GM18861 (cell line): ENCODE results near the gene SPDYE1.
"Not testable (repeated sequence)": the region's sequence is repeated elsewhere in the genome, so short reads cannot be mapped to it uniquely, and the experiment has no call there.

Source experiments
- ATAC-seq: cut with Tn5 transposase; IDR thresholded peaks from one replicate; pipeline ENCODE4 v1.9.1; 2021; ENCODE audit not compliant: unreplicated experiment

SPDYE1 gene

DNA sequence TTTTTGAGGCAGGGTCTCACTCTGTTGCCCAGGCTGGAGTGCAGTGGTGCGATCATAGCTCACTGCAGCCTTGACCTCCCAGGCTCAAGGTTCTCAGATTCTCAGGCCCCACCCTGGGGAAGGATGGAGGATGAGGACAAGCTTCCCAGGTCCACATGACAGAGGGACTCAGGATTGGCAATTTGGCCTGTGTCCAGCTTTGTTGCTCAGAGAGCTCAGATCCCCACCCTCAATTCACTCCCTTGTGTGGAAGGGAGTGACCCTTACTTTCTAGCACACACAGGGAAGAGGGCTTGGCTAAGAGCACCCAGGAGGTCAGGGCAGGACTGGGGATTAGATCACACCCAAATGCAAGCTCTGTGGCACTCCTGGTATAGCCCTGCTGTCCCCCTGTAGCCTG, 6.9 kb upstream of the SPDYE1 start:
- ATAC-seq = not testable (repeated sequence)

DNA sequence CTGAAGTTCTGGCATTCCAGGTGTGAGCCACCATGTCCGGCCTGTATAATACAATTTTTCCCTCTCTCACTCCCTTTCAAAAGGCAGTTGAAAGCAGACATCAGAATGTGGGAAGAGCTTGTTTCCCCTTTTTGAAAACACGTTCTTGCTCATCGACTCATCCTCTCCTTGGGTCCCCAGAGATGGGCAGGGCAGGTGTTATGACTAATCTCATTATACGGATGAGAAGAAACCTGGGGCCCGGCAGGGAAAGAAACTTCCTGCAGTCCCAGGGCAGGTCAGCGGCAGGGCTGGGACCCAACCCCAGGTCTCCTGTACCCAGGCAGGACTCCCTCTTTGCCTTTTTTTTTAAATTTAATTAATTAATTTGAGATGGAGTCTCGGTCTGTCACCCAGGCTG, 4.8 kb upstream of the SPDYE1 start:
- peak; percentile 94 for ATAC-seq

DNA sequence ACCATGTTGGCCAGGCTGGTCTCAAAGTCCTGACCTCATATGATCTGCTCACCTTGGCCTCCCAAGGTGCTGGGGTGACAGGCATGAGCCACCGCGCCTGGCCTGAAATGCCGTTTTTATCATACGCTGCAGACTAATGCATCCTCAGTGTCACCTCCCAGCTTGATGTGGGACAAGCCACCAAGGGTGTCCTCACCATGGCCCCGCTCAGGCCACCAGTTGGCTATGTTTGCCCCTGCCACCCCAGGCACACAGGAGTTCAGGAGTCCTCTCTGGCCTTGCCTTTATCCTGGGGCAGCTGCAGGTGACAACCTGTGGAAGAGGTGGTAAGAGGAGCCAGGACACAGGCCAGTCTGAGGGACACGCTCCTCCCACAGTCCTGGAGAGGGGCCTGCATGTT, 3.0 kb upstream of the SPDYE1 start:
- not testable (repeated sequence) for ATAC-seq

DNA sequence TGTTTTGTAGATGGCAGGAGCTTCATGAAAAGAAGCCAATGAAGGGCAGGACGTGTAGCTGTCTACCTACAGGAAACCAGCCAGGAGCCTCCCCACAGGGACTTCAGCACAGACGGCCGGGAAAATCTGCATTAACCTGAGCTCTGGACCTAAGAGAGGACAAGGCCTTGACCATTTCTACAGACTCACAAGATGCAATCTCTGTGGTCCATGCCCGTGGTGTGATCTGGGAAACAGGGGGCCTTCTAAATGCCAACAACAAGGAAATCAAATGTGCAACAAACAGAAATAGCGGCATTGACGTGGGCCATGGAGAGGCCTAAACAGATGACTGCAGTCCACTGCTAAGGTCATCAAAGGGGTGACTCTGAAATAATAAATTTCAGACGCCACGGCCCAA, 14.4 kb downstream of the SPDYE1 start:
- ATAC-seq = not testable (repeated sequence)

DNA sequence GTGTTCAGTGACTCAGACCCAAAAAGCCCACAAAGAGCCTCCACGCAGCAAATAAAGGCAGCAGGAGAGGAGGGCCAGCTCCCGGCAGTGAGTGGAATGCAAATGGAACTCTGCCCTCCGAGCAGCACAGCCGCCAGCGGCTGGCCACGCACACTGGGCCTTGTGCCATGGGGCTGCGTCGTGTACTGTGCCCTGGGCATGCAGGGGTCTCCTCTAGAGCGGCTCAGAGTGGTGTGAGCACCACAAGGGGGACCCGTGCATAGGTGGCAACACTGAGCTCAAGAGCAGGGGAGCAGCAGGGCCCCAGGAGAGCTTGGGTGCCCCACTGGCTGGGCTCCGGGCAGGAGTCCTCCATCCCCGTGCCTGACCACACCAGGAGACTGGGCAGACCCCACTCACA, 17.4 kb downstream of the SPDYE1 start:
- not testable (repeated sequence) for ATAC-seq

DNA sequence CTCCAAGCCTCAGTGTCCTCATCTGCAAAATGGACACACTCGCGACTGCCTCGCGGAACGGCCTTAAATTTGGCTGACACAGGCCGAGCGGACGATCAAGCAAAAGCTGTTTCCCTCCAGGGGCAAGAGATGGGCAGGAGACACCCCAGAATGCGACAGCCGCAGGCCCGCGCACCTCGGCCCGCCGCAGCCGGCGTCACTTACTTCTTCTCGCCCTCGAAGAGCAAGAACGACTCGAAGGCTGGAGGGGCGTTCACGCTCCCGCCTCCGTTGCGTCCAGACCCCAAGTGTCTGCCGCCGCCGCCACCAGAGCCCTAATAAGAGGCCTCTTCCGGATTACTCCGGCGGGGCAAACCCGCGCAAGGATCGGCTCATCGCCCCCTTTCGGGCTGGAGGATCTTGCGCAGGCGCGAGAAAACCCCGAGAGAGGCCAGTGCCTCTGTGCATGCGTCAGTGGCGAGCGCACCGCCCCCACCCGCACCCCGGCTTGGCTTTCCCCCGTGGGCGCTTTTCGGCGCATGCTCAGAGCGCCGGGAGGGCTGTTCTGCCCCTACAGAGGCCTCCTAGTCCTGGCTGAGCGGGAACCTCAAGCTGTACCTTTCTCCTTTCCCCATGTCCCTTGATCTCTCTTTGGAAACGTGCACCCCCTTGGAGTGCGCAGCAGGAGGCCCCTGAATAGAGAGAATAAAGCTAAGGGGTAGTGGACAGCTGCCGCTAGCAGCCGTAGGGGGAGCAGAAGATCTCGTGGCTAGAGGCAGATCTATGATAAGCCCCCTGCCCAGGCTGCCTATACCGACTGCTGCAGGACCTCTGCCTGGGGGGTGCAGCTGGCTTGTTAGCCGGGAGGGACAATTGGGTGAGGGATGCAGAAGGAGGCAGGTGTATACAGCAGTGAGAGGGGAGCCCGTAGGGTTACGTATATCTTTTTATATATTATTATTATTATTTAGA, 21.4 kb downstream of the SPDYE1 start:
- peak; percentile 95 for ATAC-seq

DNA sequence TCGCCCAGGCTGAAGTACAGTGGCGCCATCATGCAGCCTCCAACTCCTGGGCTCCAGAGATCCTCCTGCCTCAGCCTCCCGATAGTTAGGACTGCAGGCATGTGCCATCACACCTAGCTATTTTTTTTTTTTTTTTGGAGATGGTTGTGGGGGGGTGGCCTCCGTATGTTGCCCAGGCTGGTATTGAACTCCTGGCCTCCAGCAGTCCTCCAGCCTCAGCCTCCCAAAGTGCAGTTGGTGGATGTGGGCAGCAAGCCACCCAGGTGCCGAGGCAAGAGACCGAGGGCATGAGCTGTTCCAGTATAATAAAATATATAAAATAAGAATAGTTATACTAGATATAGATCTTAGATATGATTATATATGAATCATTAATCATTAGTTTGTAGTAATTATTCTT, 22.1 kb downstream of the SPDYE1 start:
- ATAC-seq = not testable (repeated sequence)

DNA sequence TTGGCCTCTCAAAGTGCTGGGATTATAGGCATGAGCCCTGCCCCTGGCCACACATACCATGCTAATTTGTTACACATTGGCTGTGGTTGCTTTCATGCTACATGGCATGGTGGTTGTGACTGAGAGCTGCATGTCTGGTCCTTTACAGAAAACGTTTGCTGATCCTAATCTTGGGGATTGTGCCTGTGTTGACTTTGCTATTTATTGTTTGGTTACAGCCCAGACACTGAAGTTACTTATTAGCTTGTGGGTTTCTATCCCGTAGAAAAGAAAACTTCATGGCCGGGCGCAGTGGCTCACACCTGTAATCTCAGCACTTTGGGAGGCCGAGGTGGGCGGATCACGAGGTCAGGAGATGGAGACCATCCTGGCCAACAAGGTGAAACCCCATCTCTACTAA, 24.4 kb downstream of the SPDYE1 start:
- not testable (repeated sequence) for ATAC-seq

DNA sequence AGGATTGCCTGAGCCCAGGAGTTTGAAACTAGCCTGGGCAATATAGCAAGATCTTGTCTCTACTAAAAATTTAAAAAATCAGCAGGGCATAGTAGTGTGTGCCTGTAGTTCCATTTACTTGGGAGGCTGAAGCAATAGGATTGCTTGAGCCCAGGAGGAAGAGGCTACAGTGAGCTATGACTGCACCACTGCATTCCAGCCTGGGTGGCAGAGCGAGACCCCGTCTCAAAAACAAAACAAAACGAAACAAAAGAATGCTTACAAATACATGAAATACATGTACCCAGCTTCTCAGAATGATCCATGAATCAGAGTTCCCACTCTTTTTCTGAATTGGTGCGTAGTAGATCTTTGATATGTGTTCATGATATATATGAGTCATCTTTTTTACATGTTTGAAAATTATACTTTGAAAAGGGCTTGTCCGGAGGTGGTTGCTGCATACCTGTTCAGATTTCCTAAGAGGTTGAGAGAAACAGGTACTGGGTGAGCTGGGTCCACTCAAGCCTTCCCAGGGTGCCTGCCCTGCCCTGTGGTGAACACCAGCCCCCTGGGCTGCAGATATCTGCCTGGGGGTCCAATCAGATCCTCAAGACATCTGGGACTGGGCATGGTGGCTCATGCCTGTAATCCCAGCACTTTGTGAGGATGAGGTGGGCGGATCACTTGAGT, 25.2 kb downstream of the SPDYE1 start:
- ATAC-seq = not testable (repeated sequence)

DNA sequence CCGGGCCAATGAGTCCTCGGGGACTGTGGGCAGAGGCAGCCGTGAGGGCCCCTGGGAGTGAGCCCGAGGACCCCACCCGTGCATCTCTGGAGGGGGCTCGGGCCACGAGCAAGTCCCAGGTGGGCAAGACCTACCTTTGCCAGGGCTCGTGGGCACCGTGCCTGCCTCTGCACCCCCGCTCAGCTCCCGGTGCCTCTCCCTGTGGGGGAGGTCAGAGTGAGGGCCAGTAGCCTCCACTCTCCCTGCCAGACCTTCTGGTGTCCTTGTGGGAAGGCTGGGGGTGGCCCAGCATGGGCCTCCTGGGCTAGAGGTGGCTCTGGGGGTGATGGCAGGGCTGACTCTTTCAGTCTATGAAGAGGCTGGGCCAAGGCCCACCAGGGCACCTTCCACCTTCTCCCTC, 31.7 kb downstream of the SPDYE1 start:
- not testable (repeated sequence) for ATAC-seq

DNA sequence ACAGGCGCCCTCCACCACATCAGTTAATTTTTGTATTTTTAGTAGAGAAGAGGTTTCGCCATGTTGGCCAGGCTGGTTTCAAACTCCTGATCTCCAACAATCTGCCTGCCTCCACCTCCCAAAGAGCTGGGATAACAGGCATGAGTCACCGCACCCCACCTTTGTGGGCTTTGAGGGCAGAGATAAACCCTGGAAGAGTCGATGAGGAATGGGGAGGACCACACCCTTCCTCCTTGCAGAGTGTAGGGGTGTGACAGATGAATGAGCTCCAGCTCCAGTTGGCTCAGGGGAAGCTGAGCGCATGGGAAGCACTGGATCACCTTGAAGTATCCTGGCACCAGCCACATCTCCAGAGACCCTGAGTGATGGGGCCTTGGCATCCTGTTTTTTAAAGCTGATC, 32.3 kb downstream of the SPDYE1 start:
- ATAC-seq = not testable (repeated sequence)

DNA sequence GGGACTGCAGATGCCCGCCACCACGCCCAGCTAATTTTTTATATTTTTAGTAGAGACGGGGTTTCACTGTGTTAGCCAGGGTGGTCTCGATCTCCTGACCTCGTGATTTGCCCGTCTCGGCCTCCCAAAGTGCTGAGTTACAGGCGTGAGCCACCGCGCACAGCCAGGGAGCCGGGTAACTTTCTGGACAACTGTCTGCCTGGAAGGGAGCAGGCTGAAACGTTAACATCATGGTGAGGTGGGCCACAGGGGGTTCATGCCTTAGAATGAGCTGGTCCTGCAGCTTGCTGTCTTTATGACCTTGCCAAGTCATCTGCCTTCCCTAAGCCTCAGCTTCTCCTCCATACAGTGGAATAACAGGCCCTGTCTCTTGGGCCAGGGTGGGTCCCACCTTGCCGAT, 33.6 kb downstream of the SPDYE1 start:
- ATAC-seq = not testable (repeated sequence)

DNA sequence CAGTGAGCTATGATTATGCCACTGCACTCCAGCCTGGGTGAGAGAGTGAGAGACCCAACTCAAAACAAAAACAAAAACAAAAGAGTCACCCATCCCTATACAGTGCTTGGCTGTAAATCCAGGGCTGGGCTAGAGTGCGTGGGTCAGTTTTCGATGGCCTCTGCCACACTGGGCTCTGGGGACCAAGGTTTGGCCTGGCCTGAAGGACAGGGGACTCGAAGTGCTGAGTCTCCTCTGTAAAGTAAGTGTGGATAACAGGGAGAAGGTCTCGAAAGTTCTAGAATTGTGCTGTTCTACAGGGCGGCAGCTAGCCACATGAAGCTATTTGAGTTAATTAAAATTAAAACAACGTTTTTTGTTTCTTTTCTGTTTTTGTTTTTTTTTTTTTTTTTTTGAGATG, 34.3 kb downstream of the SPDYE1 start:
- ATAC-seq = not testable (repeated sequence)

DNA sequence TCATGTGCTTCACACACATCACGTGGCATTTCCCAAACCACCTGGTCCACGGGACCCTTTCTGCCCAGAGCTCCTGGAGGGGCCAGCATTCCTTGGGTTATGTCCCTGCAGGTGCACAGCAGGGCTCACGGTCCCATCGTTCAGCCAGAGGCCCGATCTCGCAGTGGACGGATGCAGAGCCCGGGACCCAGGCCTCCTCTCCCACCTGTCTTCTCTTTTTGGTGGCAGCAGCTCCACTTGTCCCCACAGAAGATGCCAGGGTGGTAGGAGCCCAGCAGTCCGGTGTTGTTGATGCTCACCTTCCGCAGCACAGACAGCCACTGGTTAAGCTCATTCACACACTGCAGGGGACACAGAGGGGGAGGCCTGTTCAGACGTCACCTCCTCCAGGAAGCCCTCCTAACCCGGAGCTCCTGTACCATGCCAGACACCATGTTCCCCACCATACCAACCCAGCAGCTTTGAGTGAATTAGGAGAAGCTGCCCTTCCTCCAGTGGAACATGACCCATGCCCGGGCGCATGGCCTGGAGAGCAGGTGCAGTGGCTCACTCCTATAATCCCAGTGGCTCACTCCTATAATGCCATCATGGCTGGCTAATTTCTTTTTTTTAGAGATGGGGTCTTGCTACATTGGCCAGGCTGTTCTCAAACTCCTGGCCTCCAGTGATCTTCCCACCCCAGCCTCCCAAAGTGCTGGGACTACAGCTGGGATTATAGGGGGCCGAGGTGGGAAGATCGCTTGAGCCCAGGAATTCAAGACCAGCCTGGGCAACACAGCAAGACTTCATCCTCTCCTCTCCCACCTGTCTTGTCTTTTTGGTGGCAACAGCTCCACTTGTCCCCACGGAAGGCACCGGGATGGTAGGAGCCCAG, 36.5 kb downstream of the SPDYE1 start:
- not testable (repeated sequence) for ATAC-seq

DNA sequence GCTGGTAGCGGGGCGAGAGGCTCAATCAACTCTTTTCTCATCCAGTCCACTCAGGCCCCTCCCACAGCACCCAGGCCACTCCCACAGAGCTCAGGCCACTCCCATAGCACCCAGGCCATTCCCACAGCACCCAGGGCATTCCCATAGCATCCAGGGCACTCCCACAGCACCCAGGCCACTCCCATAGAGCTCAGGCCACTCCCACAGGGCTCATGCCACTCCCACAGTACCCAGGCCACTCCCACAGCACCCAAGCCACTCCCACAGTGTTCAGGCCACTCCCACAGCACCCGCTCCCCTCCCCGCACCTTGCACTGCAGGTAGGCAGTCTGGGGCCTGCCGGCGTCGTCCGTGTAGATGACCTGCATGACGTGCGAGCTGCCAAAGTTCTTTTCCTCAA, 38.7 kb downstream of the SPDYE1 start:
- not testable (repeated sequence) for ATAC-seq

DNA sequence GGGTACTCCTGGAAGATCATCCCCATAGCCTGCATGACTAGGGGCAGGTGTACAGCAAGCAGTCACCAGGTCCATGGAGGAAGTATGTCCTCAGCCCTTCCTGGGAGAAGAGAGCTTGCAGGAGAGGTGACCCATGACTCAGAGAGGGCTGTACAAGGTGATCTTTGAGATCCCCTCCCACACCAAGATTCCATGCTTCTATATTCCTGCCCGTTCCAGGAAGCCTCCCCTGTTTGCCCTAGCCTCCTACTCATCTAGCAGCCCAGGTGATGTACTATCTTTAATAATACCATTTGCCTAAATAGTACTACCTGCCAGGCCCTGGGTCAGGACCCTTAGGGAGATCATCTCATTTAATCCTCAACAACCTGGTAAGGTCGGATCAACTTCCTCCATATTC, 40.3 kb downstream of the SPDYE1 start:
- not testable (repeated sequence) for ATAC-seq

DNA sequence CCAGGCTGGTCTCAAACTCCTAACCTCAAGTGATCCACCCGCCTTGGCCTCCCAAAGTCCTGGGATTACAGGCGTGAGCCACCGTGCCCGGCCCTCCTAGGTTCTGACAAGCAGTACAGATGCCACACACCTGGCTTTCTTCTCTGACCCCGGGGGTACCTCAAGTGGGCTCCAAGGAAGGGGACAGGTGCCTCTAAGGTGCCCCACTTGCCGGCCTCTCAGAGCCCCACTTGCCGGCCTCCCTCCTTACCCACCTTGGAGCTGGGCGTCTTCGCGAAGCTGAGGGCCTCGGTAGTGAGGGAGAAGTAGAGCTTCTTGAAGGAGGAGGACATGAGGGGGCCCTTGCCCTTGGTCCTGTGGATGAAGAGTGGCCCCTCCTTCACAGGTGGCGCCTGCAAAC, 40.9 kb downstream of the SPDYE1 start:
- not testable (repeated sequence) for ATAC-seq

DNA sequence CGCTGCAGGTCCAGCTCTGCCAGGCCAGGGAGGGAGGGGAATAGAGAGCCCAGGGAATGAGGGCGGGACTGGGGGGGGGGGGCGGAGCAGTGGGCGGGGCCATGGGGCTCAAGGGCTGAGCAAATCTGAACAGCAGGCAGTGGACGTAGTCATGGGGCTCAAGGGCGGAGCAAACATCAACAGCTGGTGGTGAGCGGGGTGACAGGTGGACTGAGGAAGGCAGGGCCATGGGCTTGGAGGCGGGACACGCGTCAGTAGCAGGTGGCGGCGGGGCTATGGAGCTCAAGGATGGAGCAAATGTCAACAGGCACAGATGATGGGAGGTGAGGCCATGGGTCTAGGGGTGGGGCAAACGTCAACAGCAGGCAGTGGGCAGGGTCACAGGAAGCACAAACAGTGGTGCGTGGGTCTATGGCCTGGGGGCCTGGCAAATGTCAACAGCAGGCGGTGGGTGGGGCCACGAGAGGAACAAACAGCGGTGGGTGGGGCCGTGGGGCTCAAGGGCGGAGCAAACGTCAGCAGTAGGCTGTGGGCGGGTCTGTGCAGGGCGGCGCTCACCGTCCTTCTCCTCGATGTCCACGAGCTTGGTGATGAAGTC, 41.4 kb downstream of the SPDYE1 start:
- peak; percentile 34 for ATAC-seq

DNA sequence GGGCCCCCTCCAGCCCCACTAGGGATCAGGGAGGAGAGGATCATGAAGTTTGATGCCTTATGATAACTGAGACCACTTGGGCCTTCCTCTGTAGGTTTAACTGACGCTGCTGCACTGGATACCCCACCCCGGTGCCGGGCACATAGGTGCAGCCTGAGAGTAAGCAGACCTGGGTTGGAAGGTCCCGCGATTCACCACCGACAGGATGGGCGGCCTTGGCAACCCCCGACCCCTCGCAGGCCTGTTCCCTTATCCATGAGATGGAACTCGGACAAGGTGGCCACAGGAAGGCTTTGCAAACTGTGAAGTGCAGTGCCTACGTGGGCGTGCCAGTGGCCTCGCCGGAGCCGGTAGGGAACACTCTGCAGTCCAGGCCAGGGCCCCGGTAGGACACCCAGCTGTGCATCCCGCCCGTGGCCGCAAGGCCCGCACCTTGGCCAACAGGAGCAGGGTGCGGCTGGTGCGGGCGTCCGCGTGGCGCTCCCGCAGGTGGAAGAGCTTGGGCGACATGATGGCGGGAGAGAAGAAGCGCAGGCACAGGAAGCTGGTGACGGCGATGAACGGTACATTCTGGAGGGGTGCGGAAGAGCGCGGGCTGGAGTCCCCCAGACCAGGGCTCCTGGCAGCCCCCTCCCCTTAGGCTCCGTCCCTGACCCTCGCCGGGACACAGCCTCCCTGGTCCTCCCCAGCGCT, 42.2 kb downstream of the SPDYE1 start:
- not testable (repeated sequence) for ATAC-seq

DNA sequence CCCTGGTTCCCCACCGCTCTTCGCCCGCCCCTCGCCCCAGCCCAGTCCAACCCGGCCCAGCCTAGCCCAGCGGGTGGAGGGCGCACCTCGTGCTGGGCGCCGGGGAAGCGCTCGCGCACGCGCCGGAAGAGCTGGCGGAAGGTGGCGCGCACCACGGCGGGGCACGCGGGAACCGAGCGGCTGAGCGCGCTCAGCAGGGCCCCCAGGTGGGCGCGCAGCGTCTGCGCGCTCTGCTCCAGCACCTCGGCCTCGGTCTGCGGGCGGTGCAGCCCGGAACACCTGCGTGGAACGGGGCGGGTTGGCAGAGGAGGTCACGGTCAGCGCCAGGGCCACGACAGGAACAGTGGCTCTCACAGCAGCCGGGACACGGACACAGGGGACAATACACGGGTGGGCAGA, 42.8 kb downstream of the SPDYE1 start:
- ATAC-seq = peak; percentile 39
